H1 (cell line): ENCODE results near the gene SGK2. TPM values are rescaled to one million over a fixed set of nuclear protein-coding genes. Genes with fewer than 3 reads are reported as not detected.

Source experiments
- CTCF ChIA-PET: fragments of 300-600 bp; sonication (Branson Sonifier 250); formaldehyde crosslinking; loops from one replicate; lab custom pipeline; 2021; ENCODE audit not compliant: partially characterized antibody; lab: Charles Lee
- POLR2A ChIA-PET: fragments of 300-600 bp; sonication (Branson Sonifier 250); formaldehyde crosslinking; loops from one replicate; lab custom pipeline; 2021; ENCODE audit warnings: inconsistent platforms; ENCODE audit not compliant: partially characterized antibody; lab: Charles Lee
- DNase-seq, 2 experiments: peaks; one replicate each; pipeline versions ENCODE4 v3.0.0 to v3.0.0-alpha.2; 2010 to 2022; ENCODE audit warnings: low spot score in 2 of 2, low read depth in 1 of 2, mixed read lengths in 1 of 2
- FAIRE-seq: peaks from 2 replicates; lab custom pipeline; 2011; peaks lifted over from hg19 to GRCh38; lab: Jason Lieb, UNC
- H2AFZ ChIP-seq: 2 replicates; pipeline ENCODE4 v1.8.1; 2012; ENCODE audit warnings: low read length, inconsistent platforms
- H2AK5ac ChIP-seq: 2 replicates; pipeline ENCODE4 v1.6.1; 2013; ENCODE audit warnings: low read depth, low read length
- H2BK120ac ChIP-seq: replicated peaks from 2 replicates; pipeline ENCODE3; 2013; ENCODE audit warnings: low read depth, low read length, inconsistent platforms
- H2BK12ac ChIP-seq: 2 replicates; pipeline ENCODE4 v1.6.1; 2013; ENCODE audit warnings: low read depth, low read length
- H2BK15ac ChIP-seq: 2 replicates; pipeline ENCODE4 v1.6.1; 2013; ENCODE audit warnings: low read length
- H2BK20ac ChIP-seq: 2 replicates; pipeline ENCODE4 v1.6.1; 2013; ENCODE audit warnings: low read length
- H2BK5ac ChIP-seq: 2 replicates; pipeline ENCODE4 v1.6.1; 2013; ENCODE audit warnings: low read depth, low read length
- H3K14ac ChIP-seq: 2 replicates; pipeline ENCODE4 v1.6.1; 2013; ENCODE audit warnings: inconsistent platforms; ENCODE audit not compliant: insufficient read length
- H3K18ac ChIP-seq: 2 replicates; pipeline ENCODE4 v1.6.1; 2013; ENCODE audit warnings: low read length; ENCODE audit errors: extremely low read depth
- H3K23ac ChIP-seq: 2 replicates; pipeline ENCODE4 v1.6.1; 2013; ENCODE audit warnings: inconsistent platforms; ENCODE audit not compliant: insufficient read length
- H3K23me2 ChIP-seq: 2 replicates; pipeline ENCODE4 v1.6.1; 2013; ENCODE audit warnings: low read depth, low read length
- H3K27ac ChIP-seq: 2 replicates; pipeline ENCODE4 v1.6.1; 2011; ENCODE audit warnings: low read depth, low read length, inconsistent platforms
- H3K27me3 ChIP-seq, 4 experiments: replicated peaks in 1 of 4; 1 replicate in 1 of 4; 2 replicates in 3 of 4; pipeline versions ENCODE4 v1.6.1 to v1.8.1; 2011 to 2013; ENCODE audit warnings: low read length in 3 of 4, mild to moderate bottlenecking in 3 of 4, inconsistent platforms in 2 of 4, mixed read lengths in 2 of 4, moderate library complexity in 1 of 4; ENCODE audit not compliant: control insufficient read depth in 3 of 4, insufficient read depth in 3 of 4; ENCODE audit errors: extremely low read depth in 1 of 4
- H3K36me3 ChIP-seq, 4 experiments: 2 replicates each; pipeline versions ENCODE4 v1.6.1 to v1.8.1; 2011 to 2013; ENCODE audit warnings: mild to moderate bottlenecking in 4 of 4, low read length in 3 of 4, moderate library complexity in 2 of 4, control low read depth in 1 of 4, inconsistent platforms in 1 of 4; ENCODE audit not compliant: insufficient read depth in 4 of 4, control insufficient read depth in 2 of 4
- H3K4ac ChIP-seq: replicated peaks from 2 replicates; pipeline ENCODE3; 2013; ENCODE audit warnings: low read length, low read depth, mixed read lengths, inconsistent platforms; ENCODE audit not compliant: insufficient read length
- H3K4me1 ChIP-seq, 4 experiments: replicated peaks in 1 of 4; 1 replicate in 1 of 4; 2 replicates in 3 of 4; pipeline versions ENCODE4 v1.6.1 to v1.8.1; 2011 to 2013; ENCODE audit warnings: low read length in 3 of 4, inconsistent platforms in 2 of 4, mixed read lengths in 1 of 4; ENCODE audit not compliant: insufficient read depth in 4 of 4, control insufficient read depth in 3 of 4
- H3K4me2 ChIP-seq, 2 experiments: 2 replicates each; pipeline versions ENCODE4 v1.6.1 to v1.8.1; 2011 to 2013; ENCODE audit warnings: low read depth in 2 of 2, low read length in 2 of 2, control low read depth in 1 of 2, inconsistent platforms in 1 of 2, mild to moderate bottlenecking in 1 of 2; ENCODE audit not compliant: insufficient read depth in 1 of 2
- H3K4me3 ChIP-seq, 4 experiments: fragments of 200-600, 300-600 bp in 1 of 4; sonication (generic), shearing (Covaris generic), sonication (Bioruptor Twin) in 1 of 4; 2 replicates each; pipeline versions ENCODE4 v1.5.1 to v1.8.1; 2011 to 2016; ENCODE audit warnings: low read length in 4 of 4, low read depth in 3 of 4, control low read depth in 2 of 4, inconsistent platforms in 2 of 4, mild to moderate bottlenecking in 2 of 4, mixed read lengths in 1 of 4, moderate library complexity in 1 of 4; ENCODE audit not compliant: insufficient read depth in 2 of 4; ENCODE audit errors: extremely low read depth in 1 of 4
- H3K56ac ChIP-seq: replicated peaks from 2 replicates; pipeline ENCODE3; 2013; ENCODE audit warnings: low read depth, mild to moderate bottlenecking, mixed read lengths, low read length, inconsistent platforms; ENCODE audit not compliant: insufficient read length
- H3K79me1 ChIP-seq: 2 replicates; pipeline ENCODE4 v1.6.1; 2013; ENCODE audit warnings: low read depth, low read length, control low read depth
- H3K79me2 ChIP-seq, 2 experiments: 2 replicates each; pipeline versions ENCODE4 v1.6.1 to v1.8.1; 2012 to 2013; ENCODE audit warnings: low read length in 2 of 2, mild to moderate bottlenecking in 2 of 2, inconsistent platforms in 1 of 2; ENCODE audit not compliant: insufficient read depth in 2 of 2, control insufficient read depth in 1 of 2
- H3K9ac ChIP-seq, 4 experiments: replicated peaks in 1 of 4; 1 replicate in 1 of 4; 2 replicates in 3 of 4; pipeline versions ENCODE4 v1.6.1 to v1.8.1; 2011 to 2013; ENCODE audit warnings: low read depth in 3 of 4, low read length in 3 of 4, control low read depth in 2 of 4, mild to moderate bottlenecking in 2 of 4, moderate library complexity in 2 of 4, inconsistent platforms in 1 of 4; ENCODE audit errors: extremely low read depth in 1 of 4
- H3K9me3 ChIP-seq, 2 experiments: 2 replicates each; pipeline versions ENCODE4 v1.6.1 to v1.8.1; 2012 to 2013; ENCODE audit warnings: mild to moderate bottlenecking in 2 of 2, moderate library complexity in 2 of 2, control low read depth in 1 of 2, inconsistent platforms in 1 of 2, low read depth in 1 of 2, low read length in 1 of 2, mixed read lengths in 1 of 2; ENCODE audit not compliant: insufficient read depth in 2 of 2
- H4K20me1 ChIP-seq, 2 experiments: replicated peaks in 1 of 2; 2 replicates each; pipeline versions ENCODE3 to v1.8.1; 2011 to 2013; ENCODE audit warnings: inconsistent platforms in 2 of 2, low read length in 2 of 2, mild to moderate bottlenecking in 1 of 2; ENCODE audit not compliant: insufficient read depth in 2 of 2, control insufficient read depth in 1 of 2
- H4K5ac ChIP-seq: 2 replicates; pipeline ENCODE4 v1.6.1; 2013; ENCODE audit warnings: low read length, low read depth, mixed read lengths, inconsistent platforms; ENCODE audit not compliant: insufficient read length
- H4K8ac ChIP-seq: 2 replicates; pipeline ENCODE4 v1.8.0; 2013; ENCODE audit warnings: mild to moderate bottlenecking, moderate library complexity, low read length, inconsistent platforms; ENCODE audit not compliant: insufficient read depth; ENCODE audit errors: extremely low read depth
- H4K91ac ChIP-seq: replicated peaks from 2 replicates; pipeline ENCODE3; 2013; ENCODE audit warnings: low read length, mixed read lengths, inconsistent platforms; ENCODE audit not compliant: insufficient read length
- ASH2L ChIP-seq: fragments of 200-600, 300-600 bp; sonication (generic); IDR thresholded peaks from one replicate; pipeline ENCODE4 v1.7.1; 2017; ENCODE audit warnings: low read length
- CREB1 ChIP-seq: IDR thresholded peaks from 2 replicates; pipeline ENCODE4 v1.6.1; 2012; ENCODE audit warnings: inconsistent platforms
- EZH2 ChIP-seq: fragments of 200-600 bp; sonication (generic); IDR thresholded peaks from 2 replicates; pipeline ENCODE4 v1.7.1; 2012; ENCODE audit warnings: low read depth, mild to moderate bottlenecking, moderate library complexity, low read length, inconsistent platforms; ENCODE audit not compliant: severe bottlenecking
- PHF8 ChIP-seq: fragments of 200-600 bp; sonication (generic); conservative IDR thresholded peaks from 2 replicates; pipeline ENCODE4 v1.7.1; 2012; ENCODE audit warnings: low read depth, mild to moderate bottlenecking, inconsistent platforms, low read length, moderate library complexity
- WGBS, 2 experiments: shearing (Covaris generic) in 1 of 2; methylation state at CpG; one replicate each; pipeline versions ENCODE4 v1.1.6 to v1.1.7; 2013 to 2015; ENCODE audit warnings: low lambda C conversion rate in 2 of 2, mixed read lengths in 2 of 2, inconsistent platforms in 1 of 2, low coverage in 1 of 2, missing lambda C conversion rate in 1 of 2; ENCODE audit not compliant: insufficient replicate concordance in 2 of 2, insufficient coverage in 1 of 2, insufficient read length in 1 of 2; ENCODE audit errors: extremely low coverage in 1 of 2, missing lambda C conversion rate in 1 of 2; 5-methylcytosine and 5-hydroxymethylcytosine counted together
- polyA plus RNA-seq, 7 experiments: library from polyadenylated mRNA; depleted of rRNA in 3 of 7; stranded (reverse) in 5 of 7; unstranded in 2 of 7; fragments of >200 nt in 5 of 7; fragments of 200-250 nt in 2 of 7; gene quantifications; 1 replicate in 5 of 7; 2 replicates in 1 of 7; 4 replicates in 1 of 7; pipeline versions ENCODE4 v1.2.1 to v1.2.3, GENCODE V29; 2011 to 2013; ENCODE audit warnings: missing spikeins in 2 of 7, mixed read lengths in 2 of 7
- total RNA-seq: library from RNA; stranded (reverse); fragmentation: NEBNext Ultra II Directional; extraction: Animal tissue kit (Norgen Biotek cat#: 25700); gene quantifications from 2 replicates; pipeline ENCODE4 v1.2.1, GENCODE V29; 2021

Gene SGK2
- total and polyA plus RNA-seq, 2 of the 8 experiments (the other 6 are each of a cell fraction or from before 2014, with no cell fraction given): 0.21 TPM; not detected in 1

DNA sequence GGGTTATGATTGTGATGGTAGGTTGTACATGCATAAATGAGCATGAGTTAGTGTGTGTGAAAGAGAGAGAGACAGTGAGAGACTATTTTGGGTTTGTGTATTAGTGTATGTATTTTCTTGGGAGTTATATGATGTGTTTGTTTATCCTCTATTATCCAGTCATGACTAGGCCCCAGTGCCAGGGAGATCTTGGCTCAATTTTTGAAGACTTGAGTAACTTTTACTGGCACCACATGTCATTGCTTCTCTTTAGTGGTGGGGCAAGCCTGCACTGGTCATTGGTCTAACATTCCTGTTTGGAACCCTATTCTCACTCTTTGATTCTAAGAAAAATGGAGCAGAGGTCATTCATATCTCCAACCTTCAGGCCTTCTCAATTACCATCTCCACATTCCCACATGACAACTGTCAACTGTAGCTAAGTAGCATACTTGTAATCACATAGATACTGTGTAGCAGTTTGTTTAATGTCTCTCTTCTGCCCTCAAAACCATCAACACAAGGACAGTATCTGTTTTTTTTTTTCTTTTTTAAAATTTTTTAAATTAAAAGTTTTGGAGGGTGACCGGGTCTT lies 42.5 kb upstream of the SGK2 start:
- H3K4me2 ChIP-seq: no peak overlapping the region; a peak in 1 of 4 replicates
- ChIA-PET CTCF (interaction anchor here (1.7 to 2.3 kb wide), 2 partner anchors 12 to 22 kb away, joined by 4 to 5 read pairs; no protein-coding TSS in a partner anchor), POLR2A (interaction anchor here (0.6 to 3.9 kb wide), 4 partner anchors 13 to 59 kb away, joined by 3 to 29 read pairs (median 10); partner anchors contain the start of gene SRSF6)
- no peak overlapping the region for H2BK15ac ChIP-seq
- H2BK12ac ChIP-seq: no peak overlapping the region
- peaks cover 0 to 14% of the 10 kb centered on the region in 2 experiments; a peak in 1 of 4 replicates for H3K79me2 ChIP-seq
- H3K23me2 ChIP-seq: 0 out of 2 replicates have a peak, but pooled peaks cover 5% of the 10 kb centered on the region
- no peak overlapping the region for H3K27ac ChIP-seq
- H3K14ac ChIP-seq: no peak overlapping the region
- H4K8ac ChIP-seq: no peak overlapping the region
- no peak overlapping the region for H3K4me3 ChIP-seq
- no peak overlapping the region for H4K91ac ChIP-seq
- H3K9me3 ChIP-seq: no peaks in the 10 kb centered on the region
- 87% methylated on average over 1 of the region's 1 CpG; no CpG with 5 or more reads in 1 of the 2 experiments for WGBS, 2 experiments
- H2AK5ac ChIP-seq: no peak overlapping the region
- DNase-seq (no peak), FAIRE-seq (no peak)
- no peak overlapping the region for H3K18ac ChIP-seq
- H2AFZ ChIP-seq: no peak overlapping the region
- H4K20me1 ChIP-seq: no peaks in the 10 kb centered on the region
- no peak overlapping the region for H3K23ac ChIP-seq
- H3K4ac ChIP-seq: no peak overlapping the region
- no peak overlapping the region for H4K5ac ChIP-seq
- peaks cover 0 to 5% (median 1%) of the 10 kb centered on the region in 4 experiments; a peak in 3 of 8 replicates for H3K36me3 ChIP-seq
- H3K9ac ChIP-seq: no peak overlapping the region
- H3K4me1 ChIP-seq: no peaks in the 10 kb centered on the region; a peak in 1 of 7 replicates
- no peak overlapping the region for H2BK120ac ChIP-seq
- H3K27me3 ChIP-seq: no peaks in the 10 kb centered on the region
- no peak overlapping the region for H3K56ac ChIP-seq
- no peak overlapping the region for H2BK5ac ChIP-seq
- H3K79me1 ChIP-seq: no peaks in the 10 kb centered on the region
- no peak overlapping the region for H2BK20ac ChIP-seq
- no peak for TF ChIP-seq CREB1
- TF ChIP-seq PHF8: no peak
- TF ChIP-seq EZH2: no peak
- no peak for TF ChIP-seq ASH2L
